Ascending aorta (tissue), 2 donors: ENCODE results near the gene EPB41L4B. TPM values are rescaled to one million over a fixed set of nuclear protein-coding genes. Genes with fewer than 3 reads are reported as not detected.

Source experiments
- DNase-seq, 2 donors: peaks; one replicate each; pipeline ENCODE4 v3.0.0-alpha.2; 2019; ENCODE audit warnings: low spot score in 2 of 2
- H3K27ac ChIP-seq, 2 donors: fragments of 200-600 bp; sonication (generic); one replicate each; pipeline ENCODE4 v1.5.1; 2016 to 2017; ENCODE audit warnings: mild to moderate bottlenecking in 1 of 2
- H3K27me3 ChIP-seq: fragments of 200-600 bp; sonication (generic); one replicate; pipeline ENCODE4 v1.5.1; 2017
- H3K36me3 ChIP-seq, 2 donors: fragments of 200-600 bp; sonication (generic); one replicate each; pipeline ENCODE4 v1.5.1; 2016
- H3K4me1 ChIP-seq, 2 donors: fragments of 200-600 bp; sonication (generic); one replicate each; pipeline ENCODE4 v1.5.1; 2016 to 2017; ENCODE audit warnings: mild to moderate bottlenecking in 1 of 2
- H3K4me3 ChIP-seq, 2 donors: fragments of 200-600 bp; sonication (generic); one replicate each; pipeline ENCODE4 v1.5.1; 2016 to 2017; ENCODE audit warnings: mild to moderate bottlenecking in 1 of 2
- H3K9me3 ChIP-seq, 2 donors: fragments of 200-600 bp; sonication (generic); one replicate each; pipeline ENCODE4 v1.5.1; 2016
- CTCF ChIP-seq, 3 experiments: fragments of 200-600 bp in 2 of 3; fragments of 450-650 bp in 1 of 3; sonication (generic) in 2 of 3; IDR thresholded peaks; one replicate each; pipeline ENCODE4 v1.5.1; 2016 to 2019; ENCODE audit warnings: antibody characterized with exemption in 3 of 3, mild to moderate bottlenecking in 1 of 3, moderate library complexity in 1 of 3
- intact Hi-C: fragments of 100-400 bp; cut with DNase I; formaldehyde crosslinking; loops from one replicate; pipeline ENCODE4 v1.15.1; 2023
- total RNA-seq: library from RNA; depleted of rRNA; stranded (reverse); fragments of >200 nt; gene quantifications from one replicate; pipeline ENCODE4 v1.1.0, GENCODE V29; 2016

The EPB41L4B gene
- total RNA-seq, 1 donor from 2014 or later = not detected

DNA sequence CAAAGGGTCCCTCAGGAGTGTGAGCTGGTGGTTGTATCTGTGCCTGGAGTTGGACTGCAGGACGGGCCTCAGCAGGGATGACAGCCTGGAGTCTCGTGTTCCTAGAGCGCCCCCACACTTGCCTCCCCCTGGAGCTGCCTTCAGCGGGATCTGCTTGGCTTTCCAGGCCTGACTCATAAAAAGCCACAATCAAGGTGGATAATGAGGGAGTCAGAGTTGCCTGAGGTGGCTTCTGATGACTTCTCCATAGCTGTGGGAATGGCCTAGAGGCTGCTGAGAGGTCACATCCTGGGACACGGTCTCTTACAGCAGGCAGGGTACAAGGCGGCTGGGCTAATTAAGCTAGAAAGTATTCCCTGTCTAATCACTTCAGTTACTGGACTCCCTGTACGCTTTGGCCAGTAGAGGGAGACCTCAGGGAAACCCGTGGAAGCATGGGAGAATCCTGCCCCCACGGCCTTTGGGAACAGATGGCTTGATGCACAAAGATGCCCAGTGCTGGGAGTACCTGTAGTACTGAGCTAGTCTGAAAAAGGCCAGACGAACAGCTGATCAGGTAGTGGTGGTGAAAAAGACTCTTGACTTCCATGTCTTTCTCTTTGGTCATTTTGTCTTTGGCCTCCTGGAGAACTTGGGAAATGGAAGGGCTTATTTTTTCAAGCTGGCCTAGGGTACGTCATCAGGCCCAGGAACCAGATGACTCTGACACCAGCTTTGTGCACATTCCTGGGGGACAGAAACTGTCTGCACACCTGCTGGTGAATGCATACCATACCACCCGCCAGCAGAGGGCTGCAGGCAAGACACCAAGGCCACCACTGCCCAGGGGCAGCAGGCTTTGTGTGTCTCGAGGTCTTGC is 137.7 kb downstream of the EPB41L4B start:
- Histone ChIP-seq H3K4me1 (no peaks in the 10 kb centered on the region), H3K4me3 (no peak overlapping the region), H3K36me3 (no peaks in the 10 kb centered on the region), H3K27ac (no peak overlapping the region), H3K27me3 (no peaks in the 10 kb centered on the region), H3K9me3 (no peaks in the 10 kb centered on the region)
- intact Hi-C loops = no loop called here
- DNase-seq = no peak
- no peak for TF ChIP-seq CTCF (IDR thresholded peaks at IDR 0.05)

DNA sequence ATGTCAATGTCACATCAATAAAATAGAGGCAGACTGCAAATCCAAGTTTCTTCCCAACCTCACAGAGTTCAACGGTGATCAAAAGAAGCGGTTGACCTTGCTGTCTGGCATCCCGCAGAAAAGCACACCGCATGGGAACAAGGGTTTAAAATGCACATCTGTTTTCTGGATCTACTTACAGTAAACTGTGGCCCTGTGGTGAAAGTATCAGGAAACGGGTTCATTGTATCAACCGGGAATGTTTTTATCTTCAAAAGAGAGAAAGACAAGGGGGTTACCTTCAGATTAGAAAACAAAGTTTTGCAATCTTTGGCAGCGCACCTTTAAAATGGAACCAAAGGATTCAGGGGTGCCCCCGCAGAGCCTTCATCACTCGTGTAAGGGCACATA is 138.3 kb downstream of the EPB41L4B start:
- Histone ChIP-seq H3K9me3 (no peaks in the 10 kb centered on the region), H3K27me3 (no peaks in the 10 kb centered on the region), H3K27ac (no peak overlapping the region), H3K36me3 (no peaks in the 10 kb centered on the region), H3K4me1 (no peaks in the 10 kb centered on the region), H3K4me3 (no peak overlapping the region)
- intact Hi-C loops = no loop called here
- peak in 1 of 2 donors; percentile 19 for DNase-seq
- TF ChIP-seq CTCF (IDR thresholded peaks at IDR 0.05) = no peak

DNA sequence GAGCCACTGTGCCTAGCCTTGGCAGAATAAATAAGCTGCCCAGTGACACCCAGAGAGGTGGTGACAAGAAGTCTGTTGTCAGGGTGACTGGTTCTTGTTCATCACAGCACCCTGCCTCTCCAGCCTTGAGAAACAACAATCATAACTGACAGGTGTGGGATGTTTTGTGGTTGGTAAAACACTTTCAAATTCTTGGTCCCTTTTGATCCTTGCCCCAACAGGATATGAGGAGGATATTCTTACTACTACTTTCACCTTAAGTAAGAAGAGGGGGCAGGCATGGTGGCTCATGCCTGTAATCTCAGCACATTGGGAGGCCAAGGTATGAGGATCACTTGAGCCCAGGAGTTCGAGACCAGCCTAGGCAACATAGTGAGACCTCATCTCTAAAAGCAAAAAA is 139.6 kb downstream of the EPB41L4B start:
- no peak for TF ChIP-seq CTCF (IDR thresholded peaks at IDR 0.05)

GRCh38 chr9:109179801-109180523 is 140.9 kb downstream of the EPB41L4B start:
- no peak for TF ChIP-seq CTCF (IDR thresholded peaks at IDR 0.05)
- intact Hi-C loops = no loop called here
- Histone ChIP-seq H3K9me3 (no peaks in the 10 kb centered on the region), H3K27ac (no peak overlapping the region), H3K36me3 (no peaks in the 10 kb centered on the region), H3K4me3 (no peak overlapping the region), H3K27me3 (no peaks in the 10 kb centered on the region), H3K4me1 (no peaks in the 10 kb centered on the region)
- no peak for DNase-seq

More for the DNA sequence above, 139.6 kb downstream of the EPB41L4B start:
- DNase-seq = no peak
- no peak overlapping the region for H3K27ac ChIP-seq
- H3K4me1 ChIP-seq = no peaks in the 10 kb centered on the region
- H3K27me3 ChIP-seq = no peaks in the 10 kb centered on the region
- H3K36me3 ChIP-seq = no peaks in the 10 kb centered on the region
- no peaks in the 10 kb centered on the region for H3K9me3 ChIP-seq
- intact Hi-C loops = no loop called here
- no peak overlapping the region for H3K4me3 ChIP-seq

DNA sequence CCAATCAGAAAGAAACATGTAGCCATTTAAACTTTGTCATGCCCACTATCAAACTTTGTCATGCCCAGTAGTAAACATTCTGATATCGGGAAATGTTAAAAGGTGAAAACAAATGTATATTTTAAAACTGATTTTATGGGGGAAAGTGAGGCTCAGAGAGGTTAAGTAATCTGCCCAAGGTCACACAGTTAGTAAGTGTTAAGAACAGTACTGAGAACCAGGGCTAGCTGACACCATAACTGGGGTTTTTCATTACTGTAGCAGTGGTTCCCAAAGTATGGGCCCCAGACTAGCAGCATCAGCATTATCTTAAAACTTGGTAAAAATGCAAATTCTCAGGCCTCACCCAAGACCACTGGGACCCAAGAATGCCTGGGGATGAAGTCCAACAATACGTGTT is 143.9 kb downstream of the EPB41L4B start:
- intact Hi-C loops = no loop called here
- no peak for DNase-seq

More for the DNA sequence above, 143.9 kb downstream of the EPB41L4B start:
- Histone ChIP-seq H3K4me3 (no peak overlapping the region), H3K27me3 (no peaks in the 10 kb centered on the region), H3K36me3 (no peaks in the 10 kb centered on the region), H3K27ac (no peak overlapping the region), H3K9me3 (no peaks in the 10 kb centered on the region), H3K4me1 (no peaks in the 10 kb centered on the region)
- TF ChIP-seq CTCF (IDR thresholded peaks at IDR 0.05) = no peak
